ENCODE data around the gene BAD. TPM values are rescaled to one million over a fixed set of nuclear protein-coding genes. Genes with fewer than 3 reads are reported as not detected.
A peak's percentile ranks its signal among the peaks of the same experiment; 100 is the strongest.
"Not testable (repeated sequence)": the region's sequence is repeated elsewhere in the genome, so short reads cannot be mapped to it uniquely, and the experiment has no call there.

The BAD gene
- polyA plus RNA-seq, 1 donor (not counting 4 experiments of a cell fraction or from before 2014, with no cell fraction given) = 58.3 TPM

- H3K9ac ChIP-seq (ENCODE audit: control insufficient read depth, extremely low read depth, insufficient read depth, low read length) = peak overlapping the region; percentile 13
Observed at GRCh38 chr11:64313491-64314145, 29.2 kb upstream of the BAD start.

DNA sequence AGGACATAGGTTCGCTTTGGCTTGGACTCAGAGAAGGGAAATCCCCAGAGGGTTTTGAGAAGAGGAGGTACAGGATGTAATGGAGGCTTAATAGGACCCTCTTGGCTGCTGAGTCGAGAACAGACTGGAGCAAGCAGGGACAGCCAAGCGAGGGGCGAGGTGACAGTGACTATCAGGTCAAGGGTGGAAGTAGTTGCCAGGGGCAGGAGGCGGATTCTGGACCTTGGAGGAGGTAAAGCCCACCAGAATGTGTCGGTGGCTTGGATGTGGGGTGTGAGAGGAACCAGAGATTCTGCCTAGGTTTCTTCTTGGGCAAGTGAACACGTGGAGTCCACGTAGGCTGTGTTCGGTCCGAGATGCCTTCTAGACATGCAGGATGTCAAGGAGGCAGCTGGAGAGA lies 28.5 kb upstream of the BAD start:
- dilution Hi-C loops (cut with MboI; ENCODE audit: extremely low pct_ligation_motif_present, low sequenced_read_pairs) = no loop called here
- peak overlapping the region; percentile 13 for H3K9ac ChIP-seq (ENCODE audit: control insufficient read depth, extremely low read depth, insufficient read depth, low read length)
- no peak for FAIRE-seq

More at GRCh38 chr11:64313491-64314145, 29.2 kb upstream of the BAD start:
- Histone ChIP-seq H2AFZ (ENCODE audit: control insufficient read depth, low read length) (no peak overlapping the region), H3K36me3 (ENCODE audit: control insufficient read depth in 2 of 2, extremely low read depth in 1 of 2, insufficient read depth in 2 of 2, low read length in 2 of 2) (peaks cover 13 to 22% of the 10 kb centered on the region in 2 experiments), H3K4me2 (ENCODE audit: control insufficient read depth, extremely low read depth, insufficient read depth, low read depth, low read length) (no peak overlapping the region), H3K27me3 (ENCODE audit: control insufficient read depth, extremely low read depth, insufficient read depth, low read length) (no peaks in the 10 kb centered on the region), H3K4me3 (ENCODE audit: control insufficient read depth in 2 of 3, extremely low read depth in 1 of 3, insufficient read depth in 2 of 3, low read depth in 1 of 3, low read length in 3 of 3) (no peak overlapping the region), H4K20me1 (ENCODE audit: control insufficient read depth, extremely low read depth, insufficient read depth, low read length) (peaks cover 3% of the 10 kb centered on the region), H3K79me2 (ENCODE audit: control insufficient read depth, insufficient read depth, low read length) (peaks cover 17% of the 10 kb centered on the region), H3K9me1 (ENCODE audit: control insufficient read depth, extremely low read depth, insufficient read depth, low read length) (no peaks in the 10 kb centered on the region), H3K4me1 (ENCODE audit: control insufficient read depth, extremely low read depth, insufficient read depth, low read length) (peaks cover 28% of the 10 kb centered on the region), H3K9me3 (ENCODE audit: control insufficient read depth, low read depth, low read length) (no peaks in the 10 kb centered on the region), H3K27ac (ENCODE audit: control insufficient read depth, insufficient read depth, low read length) (no peak overlapping the region)
- dilution Hi-C loops (cut with MboI; ENCODE audit: extremely low pct_ligation_motif_present, low sequenced_read_pairs) = no loop called here
- TF ChIP-seq EZH2 (IDR thresholded peaks at IDR 0.05; ENCODE audit: low read length) (no peak), CTCF (optimal IDR thresholded peaks at IDR 0.05 in 1 of 3, IDR thresholded peaks at IDR 0.05 in 1 of 3, conservative IDR thresholded peaks at IDR 0.05 in 1 of 3; ENCODE audit: extremely low read depth in 1 of 3, insufficient read depth in 2 of 3, low read length in 3 of 3) (peak in 1 of 3 experiments; percentile 23)
- no peak for FAIRE-seq
- DNase-seq (ENCODE audit: low read depth, low spot score) = no peak

DNA sequence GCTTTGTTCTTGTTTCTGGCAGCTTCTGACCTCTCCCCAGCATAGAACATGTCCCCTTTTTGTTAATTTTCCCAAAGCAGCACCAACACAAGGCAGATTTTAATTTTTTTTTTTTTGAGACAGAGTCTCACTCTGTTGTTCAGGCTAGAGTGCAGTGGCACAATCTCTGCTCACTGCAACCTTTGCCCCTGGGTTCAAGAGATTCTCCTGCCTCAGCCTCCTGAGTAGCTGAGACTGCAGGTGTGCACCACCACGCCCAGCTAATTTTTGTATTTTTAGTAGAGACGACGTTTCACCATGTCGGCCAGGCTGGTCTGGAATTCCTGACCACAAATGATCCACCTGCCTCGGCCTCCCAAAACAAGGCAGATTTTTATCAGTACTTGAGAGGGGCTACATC lies 23.3 kb upstream of the BAD start:
- FAIRE-seq; H3K27me3 ChIP-seq (ENCODE audit: control insufficient read depth, extremely low read depth, insufficient read depth, low read length); H3K36me3 ChIP-seq (ENCODE audit: control insufficient read depth in 2 of 2, extremely low read depth in 1 of 2, insufficient read depth in 2 of 2, low read length in 2 of 2); H3K4me3 ChIP-seq (ENCODE audit: control insufficient read depth in 2 of 3, extremely low read depth in 1 of 3, insufficient read depth in 2 of 3, low read depth in 1 of 3, low read length in 3 of 3); dilution Hi-C loops (cut with MboI; ENCODE audit: extremely low pct_ligation_motif_present, low sequenced_read_pairs); H2AFZ ChIP-seq (ENCODE audit: control insufficient read depth, low read length); H3K9me1 ChIP-seq (ENCODE audit: control insufficient read depth, extremely low read depth, insufficient read depth, low read length); H3K9ac ChIP-seq (ENCODE audit: control insufficient read depth, extremely low read depth, insufficient read depth, low read length); H3K9me3 ChIP-seq (ENCODE audit: control insufficient read depth, low read depth, low read length); H3K4me2 ChIP-seq (ENCODE audit: control insufficient read depth, extremely low read depth, insufficient read depth, low read depth, low read length); DNase-seq (ENCODE audit: low read depth, low spot score); H4K20me1 ChIP-seq (ENCODE audit: control insufficient read depth, extremely low read depth, insufficient read depth, low read length); H3K27ac ChIP-seq (ENCODE audit: control insufficient read depth, insufficient read depth, low read length): not testable (repeated sequence)
- H3K4me1 ChIP-seq (ENCODE audit: control insufficient read depth, extremely low read depth, insufficient read depth, low read length) = peaks cover 32% of the 10 kb centered on the region
- H3K79me2 ChIP-seq (ENCODE audit: control insufficient read depth, insufficient read depth, low read length) = peaks cover 23% of the 10 kb centered on the region

More for the DNA sequence above, 28.5 kb upstream of the BAD start:
- Histone ChIP-seq H3K36me3 (ENCODE audit: control insufficient read depth in 2 of 2, extremely low read depth in 1 of 2, insufficient read depth in 2 of 2, low read length in 2 of 2) (peaks cover 13 to 22% of the 10 kb centered on the region in 2 experiments), H3K9me1 (ENCODE audit: control insufficient read depth, extremely low read depth, insufficient read depth, low read length) (no peaks in the 10 kb centered on the region), H3K4me1 (ENCODE audit: control insufficient read depth, extremely low read depth, insufficient read depth, low read length) (peaks cover 28% of the 10 kb centered on the region), H3K27ac (ENCODE audit: control insufficient read depth, insufficient read depth, low read length) (peak overlapping the region; percentile 15), H3K4me3 (ENCODE audit: control insufficient read depth in 2 of 3, extremely low read depth in 1 of 3, insufficient read depth in 2 of 3, low read depth in 1 of 3, low read length in 3 of 3) (no peak overlapping the region), H3K9me3 (ENCODE audit: control insufficient read depth, low read depth, low read length) (no peaks in the 10 kb centered on the region), H3K4me2 (ENCODE audit: control insufficient read depth, extremely low read depth, insufficient read depth, low read depth, low read length) (peak overlapping the region; percentile 19), H3K79me2 (ENCODE audit: control insufficient read depth, insufficient read depth, low read length) (peaks cover 17% of the 10 kb centered on the region), H3K27me3 (ENCODE audit: control insufficient read depth, extremely low read depth, insufficient read depth, low read length) (no peaks in the 10 kb centered on the region), H2AFZ (ENCODE audit: control insufficient read depth, low read length) (no peak overlapping the region), H4K20me1 (ENCODE audit: control insufficient read depth, extremely low read depth, insufficient read depth, low read length) (peaks cover 3% of the 10 kb centered on the region)
- no peak for DNase-seq (ENCODE audit: low read depth, low spot score)
- TF ChIP-seq EZH2 (IDR thresholded peaks at IDR 0.05; ENCODE audit: low read length) (no peak), CTCF (optimal IDR thresholded peaks at IDR 0.05 in 1 of 3, IDR thresholded peaks at IDR 0.05 in 1 of 3, conservative IDR thresholded peaks at IDR 0.05 in 1 of 3; ENCODE audit: extremely low read depth in 1 of 3, insufficient read depth in 2 of 3, low read length in 3 of 3) (no peak)

Measured in keratinocyte (primary cell).